HepG2 (cell line): ENCODE measurements around the gene ZNF540. TPM values are rescaled to one million over a fixed set of nuclear protein-coding genes. Genes with fewer than 3 reads are reported as not detected.
A peak's percentile ranks its signal among the peaks of the same experiment; 100 is the strongest.

ENCODE experiments used
- ARNT2 ChIP-seq: sonication (generic); formaldehyde crosslinking; IDR thresholded peaks from 2 replicates; pipeline ENCODE4 v1.8.0; 2022; ENCODE audit warnings: mild to moderate bottlenecking, low read depth, missing genetic modification reagents, moderate library complexity
- ATF4 ChIP-seq, 2 experiments: fragments of 450-650 bp in 1 of 2; sonication (generic) in 1 of 2; formaldehyde crosslinking; IDR thresholded peaks; 2 replicates each; pipeline versions ENCODE4 v1.5.0 to v1.8.0; 2020 to 2022; ENCODE audit warnings: mild to moderate bottlenecking in 1 of 2, missing genetic modification reagents in 1 of 2
- CEBPG ChIP-seq: IDR thresholded peaks from 2 replicates; pipeline ENCODE4 v1.6.1; 2016
- CREB1 ChIP-seq, 2 experiments: fragments of 450-650 bp in 1 of 2; IDR thresholded peaks; 2 replicates each; pipeline ENCODE4 v1.6.1; 2016 to 2017; ENCODE audit warnings: control low read depth in 1 of 2, mild to moderate bottlenecking in 1 of 2, missing compliant biosample characterization in 1 of 2, missing genetic modification characterization in 1 of 2
- CREM ChIP-seq, 2 experiments: sonication (generic) in 1 of 2; formaldehyde crosslinking in 1 of 2; IDR thresholded peaks; 2 replicates each; pipeline versions ENCODE4 v1.4.0 to v1.6.1; 2016 to 2020; ENCODE audit warnings: antibody characterized with exemption in 1 of 2, mild to moderate bottlenecking in 1 of 2, missing genetic modification reagents in 1 of 2
- HDAC1 ChIP-seq: sonication (generic); formaldehyde crosslinking; IDR thresholded peaks from 2 replicates; pipeline ENCODE4 v1.5.1; 2020; ENCODE audit warnings: mild to moderate bottlenecking, missing genetic modification reagents
- KAT8 ChIP-seq: IDR thresholded peaks from 2 replicates; pipeline ENCODE4 v1.6.1; 2016; ENCODE audit warnings: missing genetic modification reagents, missing compliant biosample characterization
- KDM3A ChIP-seq: IDR thresholded peaks from 2 replicates; pipeline ENCODE4 v1.6.1; 2018; ENCODE audit warnings: low read depth, missing compliant biosample characterization
- KMT2A ChIP-seq: sonication (generic); formaldehyde crosslinking; IDR thresholded peaks from 2 replicates; pipeline ENCODE4 v1.4.0; 2020; ENCODE audit warnings: missing genetic modification reagents
- MIXL1 ChIP-seq: IDR thresholded peaks from 2 replicates; pipeline ENCODE4 v1.6.1; 2016
- MYPOP ChIP-seq: sonication (generic); formaldehyde crosslinking; IDR thresholded peaks from 2 replicates; pipeline ENCODE4 v1.8.1; 2023; ENCODE audit warnings: mild to moderate bottlenecking, moderate library complexity, missing genetic modification reagents
- PRDM10 ChIP-seq: sonication (generic); formaldehyde crosslinking; IDR thresholded peaks from 2 replicates; pipeline ENCODE4 v1.4.0; 2020; ENCODE audit warnings: low read depth, missing genetic modification reagents
- RBM39 ChIP-seq: fragments of 200-400 bp; formaldehyde crosslinking; IDR thresholded peaks from one replicate; pipeline ENCODE4 v1.6.1; 2018; ENCODE audit warnings: antibody characterized with exemption, mild to moderate bottlenecking, low read depth, low read length; ENCODE audit not compliant: poor library complexity, severe bottlenecking
- RFXAP ChIP-seq: sonication (generic); formaldehyde crosslinking; IDR thresholded peaks from 2 replicates; pipeline ENCODE4 v1.4.0; 2020; ENCODE audit warnings: missing genetic modification reagents, borderline replicate concordance
- SUZ12 ChIP-seq: fragments of 150-350 bp; IDR thresholded peaks from 2 replicates; pipeline ENCODE4 v1.6.1; 2014; ENCODE audit warnings: low read depth, low read length
- ZFP36L1 ChIP-seq: sonication (generic); formaldehyde crosslinking; IDR thresholded peaks from 2 replicates; pipeline ENCODE4 v1.8.0; 2022; ENCODE audit warnings: mild to moderate bottlenecking, missing genetic modification reagents, moderate library complexity
- ZFP41 ChIP-seq: sonication (generic); formaldehyde crosslinking; IDR thresholded peaks from 2 replicates; pipeline ENCODE4 v1.4.0; 2020; ENCODE audit warnings: mild to moderate bottlenecking, missing genetic modification reagents, borderline replicate concordance
- ZFP91 ChIP-seq: sonication (generic); formaldehyde crosslinking; IDR thresholded peaks from 2 replicates; pipeline ENCODE4 v1.9.0; 2022; ENCODE audit warnings: missing genetic modification reagents, mild to moderate bottlenecking, borderline replicate concordance
- ZNF280B ChIP-seq: sonication (generic); formaldehyde crosslinking; IDR thresholded peaks from 2 replicates; pipeline ENCODE4 v1.5.0; 2020; ENCODE audit warnings: missing genetic modification reagents, mild to moderate bottlenecking, borderline replicate concordance
- polyA plus RNA-seq, 8 experiments: library from polyadenylated mRNA; depleted of rRNA in 3 of 8; stranded (reverse) in 7 of 8; unstranded in 1 of 8; fragments of >200 nt; fragmentation: Illumina TruSeq in 4 of 8; extraction: Trizol in 4 of 8; gene quantifications; 2 replicates each; pipeline versions ENCODE4 v1.2.1 to v1.2.3, GENCODE V29; 2011 to 2016; ENCODE audit warnings: low read depth in 4 of 8, missing spikeins in 1 of 8, mixed read lengths in 1 of 8; ENCODE audit not compliant: insufficient read depth in 1 of 8
- total RNA-seq, 5 experiments: library from RNA; depleted of rRNA; stranded (reverse); fragments of >200 nt; fragmentation: Illumina TruSeq; extraction: Trizol; gene quantifications; 2 replicates each; pipeline ENCODE4 v1.2.3, GENCODE V29; 2016; ENCODE audit warnings: low read depth in 1 of 5

The ZNF540 gene
- total and polyA plus RNA-seq, 2 of the 13 experiments (the other 11 are each of a cell fraction or from before 2014, with no cell fraction given), result 0.21 to 0.40 TPM

- peak; percentile 54; the same call in 1 of the 2 replicates for TF ChIP-seq PRDM10
- TF ChIP-seq KDM3A, result 0 out of 2 replicates have a peak, but pooled peaks have one; percentile 55
- TF ChIP-seq MIXL1, result 0 out of 2 replicates have a peak, but pooled peaks have one; percentile 30
- peak; percentile 75 for TF ChIP-seq SUZ12
- peak; percentile 76 for TF ChIP-seq RBM39
- peak; percentile 79 for TF ChIP-seq CEBPG (CRISPR knock-in tag)
- TF ChIP-seq ATF4 (CRISPR knock-in tag; IDR thresholded peaks at IDR 0.05), result peak in 1 of 2 experiments; percentile 57; a peak in 2 of 4 replicates
- TF ChIP-seq ZFP41 (CRISPR knock-in tag), result no peak
- TF ChIP-seq CREM (IDR thresholded peaks at IDR 0.05), result peak; percentile 96
- no peak for TF ChIP-seq CREM (CRISPR knock-in tag; IDR thresholded peaks at IDR 0.05)
- TF ChIP-seq HDAC1 (CRISPR knock-in tag), result peak; percentile 25; the same call in 1 of the 2 replicates
- peak; percentile 64; the same call in 1 of the 2 replicates for TF ChIP-seq ZNF280B (CRISPR knock-in tag)
- TF ChIP-seq MYPOP (CRISPR knock-in tag), result peak; percentile 91
- TF ChIP-seq RFXAP (CRISPR knock-in tag), result peak; percentile 53
- TF ChIP-seq ZFP91 (CRISPR knock-in tag), result peak; percentile 89; the same call in 1 of the 2 replicates
- TF ChIP-seq CREB1 (IDR thresholded peaks at IDR 0.05), result peak; percentile 73
- TF ChIP-seq CREB1 (CRISPR knock-in tag; IDR thresholded peaks at IDR 0.05), result peak; percentile 94
- TF ChIP-seq KAT8 (CRISPR knock-in tag), result peak; percentile 76
- TF ChIP-seq ZFP36L1 (CRISPR knock-in tag), result no peak
- TF ChIP-seq KMT2A (CRISPR knock-in tag), result peak; percentile 77
- peak; percentile 24; the same call in 1 of the 2 replicates for TF ChIP-seq ARNT2
These were observed at the start of gene ZNF540, which contains the start of gene ZNF571 (continued) for GRCh38 chr19:37594304-37594981.
